Endothelial cell of umbilical vein (primary cell): ENCODE measurements around the gene STRIT1. TPM values are rescaled to one million over a fixed set of nuclear protein-coding genes. Genes with fewer than 3 reads are reported as not detected.

Source experiments
- BruUV-seq: library from RNA; stranded (reverse); fragments of 400-500 nt; replicated peaks from 2 replicates; lab custom pipeline; 2021; lab: Mats Ljungman, UMichigan
- CTCF ChIA-PET: fragments of 300-600, 350-600 bp; sonication (Branson Sonifier 250); formaldehyde crosslinking; loops from one replicate; lab custom pipeline; 2021; ENCODE audit warnings: antibody characterized with exemption, inconsistent platforms; lab: Charles Lee
- POLR2A ChIA-PET: fragments of 300-600, 350-600 bp; sonication (Branson Sonifier 250); formaldehyde crosslinking; loops from one replicate; lab custom pipeline; 2021; ENCODE audit warnings: antibody characterized with exemption, inconsistent platforms; lab: Charles Lee
- DNase-seq: peaks from one replicate; pipeline ENCODE4 v3.0.0-alpha.2; 2011; ENCODE audit warnings: low read depth, low spot score
- FAIRE-seq: peaks from 2 replicates; lab custom pipeline; 2011; peaks lifted over from hg19 to GRCh38; lab: Jason Lieb, UNC
- H2AFZ ChIP-seq: 2 replicates; pipeline ENCODE4 v1.6.0; 2012; ENCODE audit warnings: low read depth, low read length, control low read depth, inconsistent platforms
- H3K27ac ChIP-seq: 2 replicates; pipeline ENCODE4 v1.5.1; 2011; ENCODE audit warnings: low read depth, mild to moderate bottlenecking, control low read depth, low read length, moderate library complexity; ENCODE audit not compliant: insufficient read depth
- H3K27me3 ChIP-seq, 2 experiments: 2 replicates each; pipeline versions ENCODE4 v1.6.0 to v1.6.1; 2011; ENCODE audit warnings: low read length in 2 of 2, mixed read lengths in 1 of 2; ENCODE audit not compliant: control insufficient read depth in 2 of 2, insufficient read depth in 2 of 2
- H3K36me3 ChIP-seq, 2 experiments: 2 replicates in 1 of 2; 3 replicates in 1 of 2; pipeline ENCODE4 v1.5.1; 2011; ENCODE audit warnings: low read length in 2 of 2, mild to moderate bottlenecking in 1 of 2, moderate library complexity in 1 of 2; ENCODE audit not compliant: control insufficient read depth in 2 of 2, insufficient read depth in 2 of 2; ENCODE audit errors: extremely low read depth in 1 of 2
- H3K4me1 ChIP-seq: 3 replicates; pipeline ENCODE4 v1.5.1; 2011; ENCODE audit warnings: mild to moderate bottlenecking, low read length; ENCODE audit not compliant: control insufficient read depth, insufficient read depth; ENCODE audit errors: extremely low read depth
- H3K4me2 ChIP-seq: 2 replicates; pipeline ENCODE4 v1.6.1; 2011; ENCODE audit warnings: low read length, control low read depth, mixed read lengths; ENCODE audit not compliant: insufficient read depth
- H3K4me3 ChIP-seq, 3 experiments: fragments of 200-600 bp in 1 of 3; sonication (generic), shearing (Covaris generic) in 1 of 3; replicated peaks in 1 of 3; 2 replicates each; pipeline ENCODE4 v1.5.1; 2011 to 2016; ENCODE audit warnings: control low read depth in 3 of 3, low read length in 3 of 3, mild to moderate bottlenecking in 2 of 3, inconsistent platforms in 1 of 3, low read depth in 1 of 3, moderate library complexity in 1 of 3; ENCODE audit not compliant: insufficient read depth in 1 of 3
- H3K79me2 ChIP-seq: 2 replicates; pipeline ENCODE4 v1.6.0; 2012; ENCODE audit warnings: low read length, inconsistent platforms; ENCODE audit not compliant: control insufficient read depth, insufficient read depth
- H3K9ac ChIP-seq: replicated peaks from 2 replicates; pipeline ENCODE3; 2011; ENCODE audit warnings: low read length, control low read depth; ENCODE audit not compliant: insufficient read depth; ENCODE audit errors: extremely low read depth
- H3K9me1 ChIP-seq: replicated peaks from 3 replicates; pipeline ENCODE4 v1.6.0; 2011; ENCODE audit warnings: mild to moderate bottlenecking, low read length; ENCODE audit not compliant: control insufficient read depth, insufficient read depth; ENCODE audit errors: extremely low read depth
- H3K9me3 ChIP-seq: replicated peaks from 2 replicates; pipeline ENCODE4 v1.5.1; 2012; ENCODE audit warnings: low read length, inconsistent platforms; ENCODE audit not compliant: control insufficient read depth, insufficient read depth
- H4K20me1 ChIP-seq: replicated peaks from 2 replicates; pipeline ENCODE3; 2011; ENCODE audit warnings: mild to moderate bottlenecking, low read length; ENCODE audit not compliant: control insufficient read depth, insufficient read depth; ENCODE audit errors: extremely low read depth
- EZH2 ChIP-seq: IDR thresholded peaks from 2 replicates; pipeline ENCODE4 v1.6.1; 2012; ENCODE audit warnings: borderline replicate concordance, low read depth, mild to moderate bottlenecking, moderate library complexity, low read length, inconsistent platforms; ENCODE audit not compliant: severe bottlenecking
- FOS ChIP-seq: IDR thresholded peaks from 2 replicates; pipeline ENCODE4 v1.6.1; 2011; ENCODE audit warnings: mild to moderate bottlenecking, low read length, moderate library complexity, borderline replicate concordance; ENCODE audit not compliant: insufficient read depth
- GATA2 ChIP-seq: IDR thresholded peaks from 2 replicates; pipeline ENCODE4 v1.7.0; 2011; ENCODE audit warnings: low read depth, mild to moderate bottlenecking, moderate library complexity, mixed read lengths, low read length; ENCODE audit not compliant: insufficient read length, insufficient read depth
- JUN ChIP-seq: IDR thresholded peaks from 2 replicates; pipeline ENCODE4 v1.6.1; 2011; ENCODE audit warnings: borderline replicate concordance, low read depth; ENCODE audit not compliant: insufficient read length, insufficient read depth
- MYC ChIP-seq: IDR thresholded peaks from one replicate; pipeline ENCODE4 v1.6.1; 2011; ENCODE audit warnings: mild to moderate bottlenecking, low read depth, low read length
- POLR2A ChIP-seq: IDR thresholded peaks from 2 replicates; pipeline ENCODE4 v1.6.1; 2012; ENCODE audit warnings: low read depth, mild to moderate bottlenecking, control low read depth, low read length
- POLR2AphosphoS5 ChIP-seq: IDR thresholded peaks from 2 replicates; pipeline ENCODE4 v1.6.1; 2012; ENCODE audit warnings: low read depth, mild to moderate bottlenecking, control low read depth, low read length, moderate library complexity; ENCODE audit not compliant: insufficient read depth
- dilution Hi-C: fragments of 300-500 bp; cut with MboI; formaldehyde crosslinking; loops from one replicate; pipeline ENCODE4 v1.15.0; 2019; ENCODE audit warnings: low sequenced_read_pairs; ENCODE audit not compliant: extremely low pct_ligation_motif_present
- intact Hi-C: fragments of 100-400 bp; cut with micrococcal nuclease; formaldehyde crosslinking; loops from one replicate; pipeline ENCODE4 v1.10.0; 2022
- polyA plus RNA-seq, 4 experiments: library from polyadenylated mRNA; depleted of rRNA in 3 of 4; stranded (reverse) in 3 of 4; unstranded in 1 of 4; fragments of >200 nt; gene quantifications; 2 replicates each; pipeline versions ENCODE4 v1.2.1 to v1.2.3, GENCODE V29; 2011 to 2012; ENCODE audit warnings: missing spikeins in 1 of 4
- total RNA-seq: library from RNA; stranded (reverse); gene quantifications from 2 replicates; pipeline ENCODE4 v1.2.3, GENCODE V29; 2021
- TF ChIP-seq, protein P1 (sequence below): IDR thresholded peaks from 2 replicates; pipeline ENCODE4 v1.6.1; 2011; ENCODE audit not compliant: insufficient read depth, insufficient read length
- TF ChIP-seq, protein P2 (sequence below), 2 donors: IDR thresholded peaks; 1 replicate in 1 of 2; 2 replicates in 1 of 2; pipeline ENCODE4 v1.5.1; 2011; ENCODE audit warnings: low read length in 2 of 2, mild to moderate bottlenecking in 2 of 2, moderate library complexity in 2 of 2, control low read depth in 1 of 2, inconsistent platforms in 1 of 2, low read depth in 1 of 2; ENCODE audit not compliant: insufficient read depth in 1 of 2; ENCODE audit errors: extremely low read depth in 1 of 2

Gene STRIT1
- total and polyA plus RNA-seq, 2 donors (not counting 3 experiments of a cell fraction or from before 2014, with no cell fraction given), result not detected

DNA sequence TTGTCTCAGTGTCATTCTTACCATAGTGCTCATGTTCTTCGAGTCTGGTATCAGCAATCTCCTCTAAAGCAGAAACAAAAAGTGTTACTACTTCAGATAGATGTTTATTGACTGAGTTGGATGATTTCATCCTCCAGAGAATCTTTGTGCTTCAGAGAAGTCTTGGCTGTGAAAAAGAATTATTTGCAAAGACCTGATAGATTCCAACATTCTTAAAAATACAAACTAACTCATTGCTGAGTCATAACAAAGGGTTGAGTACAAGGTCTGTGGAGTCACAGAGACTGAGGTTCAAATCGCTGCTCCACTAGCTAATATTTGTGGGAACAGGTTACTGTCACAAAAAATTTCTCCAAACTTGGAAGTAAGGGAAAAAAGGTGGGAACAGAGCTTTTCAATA lies 9.0 kb upstream of the STRIT1 start:
- Histone ChIP-seq H3K4me1 (peaks cover 5% of the 10 kb centered on the region), H2AFZ (no peak overlapping the region), H3K9me1 (no peaks in the 10 kb centered on the region), H3K9me3 (no peaks in the 10 kb centered on the region), H3K9ac (no peak overlapping the region), H3K27ac (no peak overlapping the region), H3K4me2 (no peak overlapping the region), H3K79me2 (no peaks in the 10 kb centered on the region), H3K27me3 (no peaks in the 10 kb centered on the region), H3K4me3 (no peak overlapping the region), H4K20me1 (no peaks in the 10 kb centered on the region), H3K36me3 (no peaks in the 10 kb centered on the region)
- CTCF ChIA-PET, result interaction anchor here (1.3 kb wide), 1 partner anchor 347 kb away, joined by 5 read pairs; no protein-coding TSS in a partner anchor
- intact Hi-C loops, result no loop called here
- no TSS peak for BruUV-seq
- POLR2A ChIA-PET, result no interaction called here
- dilution Hi-C loops, result no loop called here
- no peak for TF ChIP-seq FOS
- no peak for DNase-seq
- FAIRE-seq, result no peak

DNA sequence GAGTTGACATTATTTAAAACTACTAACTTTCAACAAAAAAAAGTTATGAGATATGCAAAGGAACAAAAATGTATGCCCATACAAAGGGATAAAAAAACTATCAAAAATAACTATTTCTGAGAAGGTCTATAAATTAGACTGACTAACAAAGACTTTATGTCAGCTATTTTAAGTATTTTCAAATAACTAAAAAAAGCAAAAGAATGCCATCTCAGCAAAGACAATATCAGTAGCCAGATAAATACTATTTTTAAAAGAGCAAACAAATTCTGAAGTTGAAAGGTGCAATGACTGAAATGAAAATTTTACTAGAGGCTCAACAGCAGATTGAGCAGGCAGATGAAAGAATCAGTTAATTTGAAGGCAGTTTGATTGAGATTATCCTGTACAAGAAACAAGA lies 3.6 kb upstream of the STRIT1 start:
- TF ChIP-seq FOS, result no peak
- no peak for TF ChIP-seq POLR2A
- no peak for TF ChIP-seq POLR2AphosphoS5
- TF ChIP-seq, protein P1, sequence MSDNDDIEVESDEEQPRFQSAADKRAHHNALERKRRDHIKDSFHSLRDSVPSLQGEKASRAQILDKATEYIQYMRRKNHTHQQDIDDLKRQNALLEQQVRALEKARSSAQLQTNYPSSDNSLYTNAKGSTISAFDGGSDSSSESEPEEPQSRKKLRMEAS, result no peak
- TF ChIP-seq EZH2, result no peak
- TF ChIP-seq JUN, result no peak
- no peak for TF ChIP-seq MYC
- TF ChIP-seq GATA2, result no peak
- TF ChIP-seq, protein P2, sequence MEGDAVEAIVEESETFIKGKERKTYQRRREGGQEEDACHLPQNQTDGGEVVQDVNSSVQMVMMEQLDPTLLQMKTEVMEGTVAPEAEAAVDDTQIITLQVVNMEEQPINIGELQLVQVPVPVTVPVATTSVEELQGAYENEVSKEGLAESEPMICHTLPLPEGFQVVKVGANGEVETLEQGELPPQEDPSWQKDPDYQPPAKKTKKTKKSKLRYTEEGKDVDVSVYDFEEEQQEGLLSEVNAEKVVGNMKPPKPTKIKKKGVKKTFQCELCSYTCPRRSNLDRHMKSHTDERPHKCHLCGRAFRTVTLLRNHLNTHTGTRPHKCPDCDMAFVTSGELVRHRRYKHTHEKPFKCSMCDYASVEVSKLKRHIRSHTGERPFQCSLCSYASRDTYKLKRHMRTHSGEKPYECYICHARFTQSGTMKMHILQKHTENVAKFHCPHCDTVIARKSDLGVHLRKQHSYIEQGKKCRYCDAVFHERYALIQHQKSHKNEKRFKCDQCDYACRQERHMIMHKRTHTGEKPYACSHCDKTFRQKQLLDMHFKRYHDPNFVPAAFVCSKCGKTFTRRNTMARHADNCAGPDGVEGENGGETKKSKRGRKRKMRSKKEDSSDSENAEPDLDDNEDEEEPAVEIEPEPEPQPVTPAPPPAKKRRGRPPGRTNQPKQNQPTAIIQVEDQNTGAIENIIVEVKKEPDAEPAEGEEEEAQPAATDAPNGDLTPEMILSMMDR (IDR thresholded peaks at IDR 0.05; ENCODE audit: extremely low read depth in 1 of 2, insufficient read depth in 1 of 2, low read depth in 1 of 2, low read length in 2 of 2), result no peak
- H4K20me1 ChIP-seq, result no peaks in the 10 kb centered on the region
- no peaks in the 10 kb centered on the region for H3K79me2 ChIP-seq
- no peaks in the 10 kb centered on the region for H3K4me1 ChIP-seq
- no peaks in the 10 kb centered on the region for H3K9me3 ChIP-seq
- dilution Hi-C loops (no loop called here), intact Hi-C loops (no loop called here)
- no peak overlapping the region for H3K27ac ChIP-seq
- H3K27me3 ChIP-seq, result no peaks in the 10 kb centered on the region
- CTCF ChIA-PET, result no interaction called here
- H3K4me3 ChIP-seq, result no peak overlapping the region
- H3K9ac ChIP-seq, result no peak overlapping the region
- no peaks in the 10 kb centered on the region for H3K9me1 ChIP-seq
- POLR2A ChIA-PET, result no interaction called here
- FAIRE-seq, result no peak
- DNase-seq, result no peak
- H3K4me2 ChIP-seq, result no peak overlapping the region
- no TSS peak for BruUV-seq
- H2AFZ ChIP-seq, result no peak overlapping the region
- no peaks in the 10 kb centered on the region for H3K36me3 ChIP-seq
